ENCODE measurements around the gene FRYL. TPM values are rescaled to one million over a fixed set of nuclear protein-coding genes. Genes with fewer than 3 reads are reported as not detected.
"Not testable (repeated sequence)": the region's sequence is repeated elsewhere in the genome, so short reads cannot be mapped to it uniquely, and the experiment has no call there.

FRYL gene
- total RNA-seq, 1 donor from 2014 or later: 40.2 TPM

GRCh38 chr4:48753159-48753558 lies 26.9 kb downstream of the FRYL start:
- intact Hi-C loops (cut with micrococcal nuclease): no loop called here
- no peak for DNase-seq
- ATAC-seq: no peak

- DNase-seq (no peak), ATAC-seq (no peak)
- intact Hi-C loops (cut with micrococcal nuclease): no loop called here
Measured at GRCh38 chr4:48752726-48753125, 27.4 kb downstream of the FRYL start.

- intact Hi-C loops (cut with micrococcal nuclease): no loop called here
- no peak for DNase-seq
Measured at GRCh38 chr4:48752246-48752645, 27.8 kb downstream of the FRYL start.

GRCh38 chr4:48748949-48749596 lies 31.0 kb downstream of the FRYL start:
- ATAC-seq (peak; percentile 93), DNase-seq (no peak)
- intact Hi-C loops (cut with micrococcal nuclease): no loop called here

More at GRCh38 chr4:48752246-48752645, 27.8 kb downstream of the FRYL start:
- no peak for ATAC-seq

- DNase-seq: no peak
- no peak for ATAC-seq
- intact Hi-C loops (cut with micrococcal nuclease): no loop called here
Measured at GRCh38 chr4:48746608-48747362, 33.3 kb downstream of the FRYL start.

GRCh38 chr4:48745223-48745622 lies 34.9 kb downstream of the FRYL start:
- intact Hi-C loops (cut with micrococcal nuclease); ATAC-seq; DNase-seq: not testable (repeated sequence)

GRCh38 chr4:48742412-48742811 lies 37.7 kb downstream of the FRYL start:
- ATAC-seq: no peak
- no peak for DNase-seq
- intact Hi-C loops (cut with micrococcal nuclease): no loop called here

- DNase-seq (no peak), ATAC-seq (no peak)
- intact Hi-C loops (cut with micrococcal nuclease): no loop called here
Measured at GRCh38 chr4:48739560-48740019, 40.5 kb downstream of the FRYL start.

- no peak for DNase-seq
- intact Hi-C loops (cut with micrococcal nuclease): no loop called here
- no peak for ATAC-seq
Measured at GRCh38 chr4:48738856-48739255, 41.2 kb downstream of the FRYL start.

- intact Hi-C loops (cut with micrococcal nuclease); DNase-seq; ATAC-seq: not testable (repeated sequence)
Measured at GRCh38 chr4:48728906-48729496, 51.1 kb downstream of the FRYL start.

GRCh38 chr4:48727666-48728459 lies 52.2 kb downstream of the FRYL start:
- ATAC-seq (no peak), DNase-seq (no peak)
- intact Hi-C loops (cut with micrococcal nuclease): no loop called here

GRCh38 chr4:48725414-48725813 lies 54.7 kb downstream of the FRYL start:
- DNase-seq (no peak), ATAC-seq (no peak)
- intact Hi-C loops (cut with micrococcal nuclease): no loop called here

GRCh38 chr4:48722509-48723446 lies 57.3 kb downstream of the FRYL start:
- intact Hi-C loops (cut with micrococcal nuclease): no loop called here
- DNase-seq: no peak
- ATAC-seq: no peak

GRCh38 chr4:48720459-48720858 lies 59.6 kb downstream of the FRYL start:
- no peak for ATAC-seq
- DNase-seq: no peak
- intact Hi-C loops (cut with micrococcal nuclease): no loop called here

GRCh38 chr4:48718818-48719465 lies 61.1 kb downstream of the FRYL start:
- DNase-seq: no peak
- intact Hi-C loops (cut with micrococcal nuclease): no loop called here
- ATAC-seq: no peak

- ATAC-seq; DNase-seq; intact Hi-C loops (cut with micrococcal nuclease): not testable (repeated sequence)
Measured at GRCh38 chr4:48716285-48716684, 63.8 kb downstream of the FRYL start.

- intact Hi-C loops (cut with micrococcal nuclease): no loop called here
- DNase-seq: no peak
- ATAC-seq: no peak
Measured at GRCh38 chr4:48710446-48711209, 69.5 kb downstream of the FRYL start.
